Fibroblast of lung (primary cell): ENCODE data around the gene FAT2. TPM values are rescaled to one million over a fixed set of nuclear protein-coding genes. Genes with fewer than 3 reads are reported as not detected.

Experiments used
- DNase-seq, 2 donors: peaks; one replicate each; pipeline versions ENCODE4 v3.0.0 to v3.0.0-alpha.2; 2010; ENCODE audit warnings: low read depth in 2 of 2
- H2AFZ ChIP-seq: 2 replicates; pipeline ENCODE4 v1.5.1; 2012; ENCODE audit warnings: low read length, control low read depth, inconsistent platforms
- H3K27ac ChIP-seq: 2 replicates; pipeline ENCODE4 v1.5.1; 2011; ENCODE audit warnings: low read length, control low read depth; ENCODE audit not compliant: insufficient read depth
- H3K27me3 ChIP-seq: 2 replicates; pipeline ENCODE4 v1.5.1; 2011; ENCODE audit warnings: mild to moderate bottlenecking, low read length; ENCODE audit not compliant: control insufficient read depth, insufficient read depth
- H3K36me3 ChIP-seq: 2 replicates; pipeline ENCODE4 v1.5.1; 2011; ENCODE audit warnings: low read length; ENCODE audit not compliant: control insufficient read depth, insufficient read depth
- H3K4me1 ChIP-seq: 2 replicates; pipeline ENCODE4 v1.5.1; 2011; ENCODE audit warnings: low read length; ENCODE audit not compliant: control insufficient read depth, insufficient read depth; ENCODE audit errors: extremely low read depth
- H3K4me2 ChIP-seq: 2 replicates; pipeline ENCODE4 v1.5.1; 2011; ENCODE audit warnings: low read length, control low read depth; ENCODE audit not compliant: insufficient read depth; ENCODE audit errors: extremely low read depth
- H3K4me3 ChIP-seq, 4 experiments: fragments of 200-600 bp in 1 of 4; sonication (generic) in 1 of 4; replicated peaks in 1 of 4; 2 replicates each; pipeline ENCODE4 v1.5.1; 2011 to 2016; ENCODE audit warnings: low read length in 4 of 4, low read depth in 3 of 4, mild to moderate bottlenecking in 3 of 4, control low read depth in 2 of 4, inconsistent platforms in 1 of 4, mixed read lengths in 1 of 4; ENCODE audit not compliant: insufficient read depth in 1 of 4; ENCODE audit errors: control extremely low read depth in 1 of 4
- H3K79me2 ChIP-seq: 2 replicates; pipeline ENCODE4 v1.5.1; 2012; ENCODE audit warnings: mild to moderate bottlenecking, low read length, inconsistent platforms; ENCODE audit not compliant: control insufficient read depth, insufficient read depth
- H3K9ac ChIP-seq: 2 replicates; pipeline ENCODE4 v1.5.1; 2011; ENCODE audit warnings: mild to moderate bottlenecking, low read length, control low read depth; ENCODE audit not compliant: insufficient read depth
- H3K9me3 ChIP-seq: 2 replicates; pipeline ENCODE4 v1.5.1; 2012; ENCODE audit warnings: low read depth, low read length; ENCODE audit not compliant: control insufficient read depth, insufficient read depth
- H4K20me1 ChIP-seq: 2 replicates; pipeline ENCODE4 v1.5.1; 2011; ENCODE audit warnings: low read length; ENCODE audit not compliant: control insufficient read depth, insufficient read depth; ENCODE audit errors: extremely low read depth
- CTCF ChIP-seq, 2 donors: IDR thresholded peaks in 1 of 2; conservative IDR thresholded peaks in 1 of 2; 1 replicate in 1 of 2; 2 replicates in 1 of 2; pipeline ENCODE4 v1.5.1; 2011 to 2012; ENCODE audit warnings: low read length in 2 of 2, control low read depth in 1 of 2, inconsistent platforms in 1 of 2, low read depth in 1 of 2, mild to moderate bottlenecking in 1 of 2
- EZH2 ChIP-seq: IDR thresholded peaks from 2 replicates; pipeline ENCODE4 v1.5.1; 2012; ENCODE audit warnings: low read length, control low read depth, mild to moderate bottlenecking; ENCODE audit errors: missing control alignments
- polyA minus RNA-seq: library from RNA; depleted of rRNA, polyadenylated mRNA; stranded (reverse); fragments of >200 nt; gene quantifications from 2 replicates; pipeline ENCODE4 v1.2.3, GENCODE V29; 2011; ENCODE audit warnings: low replicate concordance
- polyA plus RNA-seq, 2 donors: library from polyadenylated mRNA; depleted of rRNA in 1 of 2; stranded (reverse) in 1 of 2; unstranded in 1 of 2; fragments of >200 nt; gene quantifications; 2 replicates each; pipeline ENCODE4 v1.2.1, GENCODE V29; 2011 to 2012; ENCODE audit warnings: missing spikeins in 1 of 2
- total RNA-seq: library from RNA; depleted of rRNA; stranded (reverse); fragments of >200 nt; gene quantifications from 2 replicates; pipeline ENCODE4 v1.2.1, GENCODE V29; 2014

Gene FAT2
- total RNA-seq (under 0.01 TPM in 2 replicates), polyA plus RNA-seq (0.02 TPM in 1 of 2 replicates, not detected in the other), polyA minus RNA-seq (0.04 and 0.30 TPM in 2 replicates)
- polyA plus RNA-seq (2012): 0.02 and 0.06 TPM in 2 replicates

DNA sequence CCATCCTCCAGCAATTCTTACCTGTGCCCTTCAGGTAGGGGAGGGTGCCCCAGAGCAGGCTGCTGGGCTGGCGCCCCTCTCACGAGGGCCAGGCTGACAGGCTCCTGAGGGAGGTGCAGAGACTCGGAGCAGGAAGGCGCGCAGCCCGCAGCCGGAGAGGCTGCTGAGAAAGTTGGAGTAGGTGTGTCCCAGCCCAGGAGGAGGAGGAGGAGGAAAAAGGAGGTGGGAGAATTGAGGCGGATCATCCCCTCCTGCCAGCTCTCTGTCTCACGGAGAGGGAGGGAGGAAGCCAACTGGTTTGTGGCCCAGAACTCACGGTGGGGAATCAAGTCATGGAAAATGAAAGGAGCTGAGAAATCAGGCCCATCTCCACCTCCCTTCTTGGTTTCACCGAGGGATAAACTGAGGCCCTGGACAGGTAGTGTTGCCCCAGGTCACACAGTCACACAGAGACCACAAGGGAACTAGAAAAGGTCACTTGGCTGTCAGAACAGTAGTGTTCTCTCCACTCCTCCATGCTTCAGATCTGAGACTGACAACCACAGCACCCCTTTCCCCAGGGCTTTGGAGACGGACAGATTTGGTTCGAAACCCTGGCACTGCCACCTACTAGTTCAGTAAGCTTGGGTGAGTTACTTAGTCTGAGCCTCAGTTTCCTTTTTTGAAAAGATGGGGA, at the start of gene FAT2:
Gene FAT2 (minus strand): TSS at position 188 of the 676 bp plus-strand sequence. CDS start 22,400 bp downstream, outside the sequence.
- Histone ChIP-seq H3K36me3 (no peaks in the 10 kb centered on the region), H3K4me2 (no peak within 1 kb of the TSS), H3K9me3 (no peaks in the 10 kb centered on the region), H3K27ac (no peak within 1 kb of the TSS), H2AFZ (no peak within 1 kb of the TSS), H3K4me1 (no peaks in the 10 kb centered on the region), H4K20me1 (no peaks in the 10 kb centered on the region), H3K9ac (no peak within 1 kb of the TSS), H3K79me2 (no peaks in the 10 kb centered on the region), H3K27me3 (peaks cover 2% of the 10 kb centered on the region), H3K4me3 (no peak within 1 kb of the TSS)
- DNase-seq: no peak
- no peak for TF ChIP-seq CTCF (conservative IDR thresholded peaks at IDR 0.05 in 1 of 2, IDR thresholded peaks at IDR 0.05 in 1 of 2; ENCODE audit: low read depth in 1 of 2, low read length in 2 of 2)
- TF ChIP-seq EZH2: no peak

DNA sequence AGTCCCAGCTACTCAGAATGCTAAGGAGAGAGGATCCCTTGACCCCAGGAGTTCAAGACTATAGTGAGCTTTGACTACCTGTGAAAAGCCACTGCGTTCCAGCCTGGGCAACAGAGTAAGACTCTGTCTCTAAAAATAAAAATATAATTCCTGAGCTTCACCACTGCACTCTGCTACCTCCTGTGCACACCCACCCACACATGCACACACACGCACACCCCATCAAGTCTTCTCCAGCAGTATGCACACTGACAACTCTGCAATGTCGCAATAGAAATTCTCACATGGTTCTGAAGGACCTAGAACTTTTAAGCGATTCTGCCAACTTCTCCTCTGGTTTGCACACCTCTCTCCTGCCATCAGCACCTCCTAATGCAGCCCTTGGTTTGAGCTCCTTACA, 47.5 kb upstream of the FAT2 start:
- H3K4me3 ChIP-seq: no peak overlapping the region
- no peaks in the 10 kb centered on the region for H3K36me3 ChIP-seq
- TF ChIP-seq EZH2 (no peak), CTCF (conservative IDR thresholded peaks at IDR 0.05 in 1 of 2, IDR thresholded peaks at IDR 0.05 in 1 of 2; ENCODE audit: low read depth in 1 of 2, low read length in 2 of 2) (no peak)
- no peaks in the 10 kb centered on the region for H3K4me1 ChIP-seq
- no peak overlapping the region for H3K9ac ChIP-seq
- no peaks in the 10 kb centered on the region for H3K79me2 ChIP-seq
- DNase-seq: no peak
- H3K27ac ChIP-seq: no peak overlapping the region
- no peaks in the 10 kb centered on the region for H3K9me3 ChIP-seq
- H2AFZ ChIP-seq: no peak overlapping the region
- peaks cover 13% of the 10 kb centered on the region for H3K27me3 ChIP-seq
- H4K20me1 ChIP-seq: no peaks in the 10 kb centered on the region
- no peak overlapping the region for H3K4me2 ChIP-seq

DNA sequence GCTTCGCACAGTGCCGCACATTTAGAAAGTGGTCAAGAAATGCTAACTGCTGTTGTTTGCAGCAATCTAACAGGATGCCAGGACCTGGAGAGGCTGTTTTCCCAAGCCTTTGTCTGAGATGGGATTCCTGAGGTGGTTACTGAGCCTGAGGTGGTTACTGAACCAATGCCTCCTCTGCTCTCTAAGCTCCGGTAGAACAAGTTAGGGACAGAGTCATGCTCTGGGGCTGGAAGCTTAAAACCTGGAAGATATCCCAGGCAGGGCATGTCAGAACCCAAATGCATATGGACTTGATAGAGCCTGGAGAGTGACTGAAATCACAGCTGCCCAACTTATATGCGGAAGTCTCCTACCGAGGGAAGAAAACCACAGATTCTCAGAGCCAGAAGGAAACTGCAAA, 46.5 kb upstream of the FAT2 start:
- Histone ChIP-seq H3K79me2 (no peaks in the 10 kb centered on the region), H3K4me2 (no peak overlapping the region), H2AFZ (no peak overlapping the region), H3K4me3 (no peak overlapping the region), H3K27me3 (peaks cover 10% of the 10 kb centered on the region), H3K27ac (no peak overlapping the region), H3K36me3 (no peaks in the 10 kb centered on the region), H3K9ac (no peak overlapping the region), H3K9me3 (no peaks in the 10 kb centered on the region), H3K4me1 (no peaks in the 10 kb centered on the region), H4K20me1 (no peaks in the 10 kb centered on the region)
- TF ChIP-seq EZH2: no peak
- no peak for TF ChIP-seq CTCF (conservative IDR thresholded peaks at IDR 0.05 in 1 of 2, IDR thresholded peaks at IDR 0.05 in 1 of 2; ENCODE audit: low read depth in 1 of 2, low read length in 2 of 2)
- no peak for DNase-seq
